Mucosa of rectum (tissue), 2 donors: ENCODE measurements around the gene TMEM184B.

Experiments used
- H3K27ac ChIP-seq, 2 donors: one replicate each; pipeline ENCODE4 v1.7.0; 2013; ENCODE audit warnings: inconsistent platforms in 2 of 2, low read depth in 2 of 2, low read length in 2 of 2
- H3K27me3 ChIP-seq, 2 donors: one replicate each; pipeline ENCODE4 v1.7.0; 2013; ENCODE audit warnings: low read length in 2 of 2; ENCODE audit not compliant: control insufficient read depth in 2 of 2, insufficient read depth in 2 of 2
- H3K36me3 ChIP-seq, 2 donors: one replicate each; pipeline ENCODE4 v1.7.0; 2013; ENCODE audit warnings: low read length in 2 of 2; ENCODE audit not compliant: control insufficient read depth in 2 of 2, insufficient read depth in 2 of 2
- H3K4me1 ChIP-seq, 2 donors: one replicate each; pipeline ENCODE4 v1.7.0; 2013; ENCODE audit warnings: low read length in 2 of 2, mild to moderate bottlenecking in 1 of 2; ENCODE audit not compliant: control insufficient read depth in 2 of 2, insufficient read depth in 2 of 2
- H3K4me3 ChIP-seq, 2 donors: one replicate each; pipeline ENCODE4 v1.7.0; 2013; ENCODE audit warnings: low read length in 2 of 2
- H3K9ac ChIP-seq, 2 donors: one replicate each; pipeline ENCODE4 v1.7.0; 2013; ENCODE audit warnings: low read length in 2 of 2, low read depth in 1 of 2, mild to moderate bottlenecking in 1 of 2
- H3K9me3 ChIP-seq, 2 donors: one replicate each; pipeline ENCODE4 v1.7.0; 2013; ENCODE audit warnings: low read length in 2 of 2; ENCODE audit not compliant: control insufficient read depth in 2 of 2
- donor health status: healthy.
- donor health status: Normal muscosa, but diverticular disease.

The TMEM184B gene

DNA sequence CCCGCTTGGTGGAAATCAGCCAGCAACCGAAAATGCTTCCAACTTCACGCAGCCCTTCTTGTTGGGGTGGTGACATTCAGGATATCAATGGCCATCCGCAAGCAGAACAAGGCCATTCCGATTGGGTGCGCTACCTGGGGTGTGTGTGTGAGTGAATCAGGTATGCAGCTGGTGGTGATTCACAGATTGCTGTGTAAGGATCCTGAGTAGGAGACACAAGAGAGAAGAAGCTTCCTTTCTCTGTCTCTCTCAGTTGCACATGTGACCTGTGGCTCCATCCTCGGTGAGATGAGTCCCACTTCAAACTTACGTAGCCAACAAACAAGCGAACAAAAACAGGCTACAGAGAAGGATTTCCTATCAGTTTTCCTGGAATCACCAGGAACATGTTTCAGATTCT is 9.6 kb upstream of the TMEM184B start:
- Histone ChIP-seq H3K4me1 (peaks cover 5% of the 10 kb centered on the region in 2 donors), H3K27me3 (no peaks in the 10 kb centered on the region), H3K9ac (no peak overlapping the region), H3K27ac (no peak overlapping the region), H3K36me3 (peaks cover 0 to 3% of the 10 kb centered on the region in 2 donors), H3K9me3 (no peaks in the 10 kb centered on the region), H3K4me3 (no peak overlapping the region)

GRCh38 chr22:38276166-38276565 is 3.4 kb upstream of the TMEM184B start:
- H3K4me3 ChIP-seq, result no peak overlapping the region
- H3K9me3 ChIP-seq, result no peaks in the 10 kb centered on the region
- H3K9ac ChIP-seq, result no peak overlapping the region
- peak overlapping the region in 1 of 2 donors; percentile 32 for H3K27ac ChIP-seq
- H3K4me1 ChIP-seq, result peaks cover 16% of the 10 kb centered on the region in 2 donors
- H3K36me3 ChIP-seq, result no peaks in the 10 kb centered on the region
- H3K27me3 ChIP-seq, result no peaks in the 10 kb centered on the region

- Histone ChIP-seq H3K27ac (peak overlapping the region; percentile 63 to 81), H3K4me1 (peaks cover 19 to 22% of the 10 kb centered on the region in 2 donors), H3K9ac (peak overlapping the region; percentile 76), H3K27me3 (no peaks in the 10 kb centered on the region), H3K9me3 (no peaks in the 10 kb centered on the region), H3K36me3 (no peaks in the 10 kb centered on the region), H3K4me3 (peak overlapping the region; percentile 56 to 80)
Observed at GRCh38 chr22:38273135-38273826, 471 bp upstream of the TMEM184B start.

- Histone ChIP-seq H3K4me1 (peaks cover 19 to 22% of the 10 kb centered on the region in 2 donors), H3K9me3 (no peaks in the 10 kb centered on the region), H3K27me3 (no peaks in the 10 kb centered on the region), H3K27ac (peak overlapping the region; percentile 63 to 81), H3K9ac (peak overlapping the region; percentile 85 to 96), H3K4me3 (peak overlapping the region; percentile 80 to 93), H3K36me3 (no peaks in the 10 kb centered on the region)
Observed at GRCh38 chr22:38271927-38272372, 860 bp downstream of the TMEM184B start.

DNA sequence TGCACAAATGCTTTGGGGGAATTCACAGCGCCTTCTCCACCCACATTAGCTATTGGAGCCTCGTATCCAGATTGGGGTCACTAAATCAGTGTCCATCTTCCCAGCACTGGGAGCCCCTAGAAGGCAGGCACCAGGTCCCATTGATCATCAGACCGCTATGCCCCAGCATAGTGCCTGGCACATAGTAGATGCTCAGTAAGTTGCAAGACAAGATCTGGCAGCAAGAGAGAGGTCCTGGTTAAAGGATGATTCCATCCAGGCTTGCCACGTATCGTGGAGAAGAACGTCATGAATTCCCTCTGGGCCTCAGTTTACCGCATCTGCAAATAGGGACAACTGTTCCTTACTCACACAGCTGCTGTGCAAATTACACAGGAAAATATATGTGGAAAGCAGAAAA is 1.7 kb downstream of the TMEM184B start:
- peaks cover 22% of the 10 kb centered on the region in 2 donors for H3K4me1 ChIP-seq
- no peaks in the 10 kb centered on the region for H3K27me3 ChIP-seq
- no peaks in the 10 kb centered on the region for H3K36me3 ChIP-seq
- peak overlapping the region in 1 of 2 donors; percentile 80 for H3K4me3 ChIP-seq
- peak overlapping the region in 1 of 2 donors; percentile 81 for H3K27ac ChIP-seq
- H3K9me3 ChIP-seq, result no peaks in the 10 kb centered on the region
- no peak overlapping the region for H3K9ac ChIP-seq

DNA sequence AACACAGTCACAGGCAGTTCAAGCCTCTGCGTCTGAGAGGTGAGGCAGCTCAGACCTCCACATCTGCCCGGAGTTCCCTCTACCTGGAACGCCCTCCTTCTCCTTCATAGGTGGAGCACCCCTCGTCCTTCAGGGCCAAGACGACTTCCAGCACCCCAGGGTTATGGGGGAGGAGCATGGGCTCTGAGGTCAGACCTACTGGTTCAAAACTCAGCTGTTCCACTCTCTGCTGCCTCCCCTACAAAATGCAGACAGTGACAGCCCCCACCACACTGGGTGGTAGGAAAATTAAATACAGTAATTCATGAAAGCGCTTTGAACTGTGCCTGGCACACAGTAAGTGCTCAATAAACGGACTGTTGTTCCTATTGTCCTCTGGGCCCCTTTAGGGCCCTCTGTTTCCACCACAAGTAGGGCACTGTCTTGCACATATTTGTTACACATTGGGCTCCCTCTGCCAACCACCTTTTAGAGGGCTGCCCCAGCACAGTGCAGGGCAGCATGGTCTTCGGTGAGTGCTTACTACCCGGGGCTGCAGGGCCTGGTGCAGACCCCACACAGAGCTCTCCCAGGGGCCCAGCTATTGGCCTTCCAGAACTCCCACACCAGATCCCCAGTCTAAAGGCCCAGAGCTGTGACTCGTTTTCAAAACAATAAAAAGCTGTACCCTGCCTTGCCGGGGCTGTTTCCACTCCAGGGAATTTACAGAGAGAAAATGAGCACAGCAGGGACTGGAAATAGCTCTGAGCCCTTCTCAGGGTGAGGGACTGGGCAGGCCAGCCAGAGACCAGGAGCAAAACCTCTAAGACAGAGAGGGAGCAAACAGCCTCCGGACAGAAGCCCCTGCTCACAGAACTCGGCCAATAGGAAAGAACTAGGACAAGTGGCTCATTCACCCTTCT is 2.5 kb downstream of the TMEM184B start:
- Histone ChIP-seq H3K4me1 (peaks cover 22 to 26% of the 10 kb centered on the region in 2 donors), H3K4me3 (peak overlapping the region in 1 of 2 donors; percentile 80), H3K9ac (peak overlapping the region in 1 of 2 donors; percentile 52), H3K36me3 (no peaks in the 10 kb centered on the region), H3K27ac (peak overlapping the region in 1 of 2 donors; percentile 81), H3K27me3 (no peaks in the 10 kb centered on the region), H3K9me3 (no peaks in the 10 kb centered on the region)

GRCh38 chr22:38269466-38269865 is 3.3 kb downstream of the TMEM184B start:
- Histone ChIP-seq H3K27ac (no peak overlapping the region), H3K4me1 (peaks cover 22 to 26% of the 10 kb centered on the region in 2 donors), H3K9me3 (no peaks in the 10 kb centered on the region), H3K27me3 (no peaks in the 10 kb centered on the region), H3K9ac (no peak overlapping the region), H3K4me3 (no peak overlapping the region), H3K36me3 (no peaks in the 10 kb centered on the region)

DNA sequence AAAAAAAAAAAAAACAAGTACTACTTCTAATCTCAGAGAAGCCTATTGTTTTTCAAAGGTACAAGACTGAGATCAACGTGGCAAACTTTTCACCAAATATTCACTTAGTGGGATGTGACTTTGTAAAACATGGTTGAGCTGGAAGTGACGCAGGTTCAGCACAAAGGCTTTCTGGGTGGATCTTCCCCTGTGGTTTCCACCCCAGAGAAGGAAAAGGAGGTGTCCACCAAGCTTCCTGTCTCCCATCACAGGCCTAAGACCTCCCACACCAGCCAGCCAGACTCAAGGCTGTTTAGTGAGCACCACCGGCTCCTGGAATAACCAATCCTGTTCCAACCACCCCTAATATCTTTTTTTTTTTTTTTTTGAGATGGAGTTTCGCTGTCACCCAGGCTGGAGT is 5.7 kb downstream of the TMEM184B start:
- Histone ChIP-seq H3K9ac (no peak overlapping the region), H3K4me1 (peaks cover 22 to 23% of the 10 kb centered on the region in 2 donors), H3K27me3 (no peaks in the 10 kb centered on the region), H3K27ac (peak overlapping the region in 1 of 2 donors; percentile 9), H3K4me3 (no peak overlapping the region), H3K36me3 (no peaks in the 10 kb centered on the region), H3K9me3 (no peaks in the 10 kb centered on the region)

- Histone ChIP-seq H3K27ac (no peak overlapping the region), H3K4me3 (no peak overlapping the region), H3K36me3 (no peaks in the 10 kb centered on the region), H3K4me1 (peaks cover 14 to 19% of the 10 kb centered on the region in 2 donors), H3K9me3 (no peaks in the 10 kb centered on the region), H3K27me3 (no peaks in the 10 kb centered on the region), H3K9ac (no peak overlapping the region)
Observed at GRCh38 chr22:38266120-38266519, 6.7 kb downstream of the TMEM184B start.

DNA sequence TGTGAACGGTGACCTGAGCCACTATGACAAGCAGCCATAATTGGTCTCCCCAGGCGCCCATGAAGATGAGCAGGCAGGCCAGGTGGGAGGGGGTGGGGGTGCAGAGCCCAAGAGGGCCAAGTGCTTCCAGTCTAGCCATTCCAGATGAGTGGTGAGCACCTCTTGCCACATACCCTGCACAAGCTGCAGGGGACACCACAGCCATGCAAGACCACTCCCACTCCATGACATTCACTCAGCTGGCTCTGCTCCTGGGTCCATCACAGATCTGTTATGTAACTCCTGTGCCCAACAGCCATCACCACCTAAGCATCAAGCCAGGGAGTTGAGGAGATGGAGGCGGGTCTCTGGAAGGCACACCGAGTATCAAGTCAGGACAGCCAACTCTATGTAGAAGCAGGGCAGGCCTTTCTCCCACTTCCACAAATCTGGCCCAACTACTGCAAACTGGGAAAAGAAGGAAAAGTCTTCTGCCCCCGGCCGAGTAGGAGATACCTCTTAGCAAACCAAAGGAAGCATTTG is 8.4 kb downstream of the TMEM184B start:
- no peak overlapping the region for H3K9ac ChIP-seq
- H3K4me1 ChIP-seq, result peaks cover 12 to 17% of the 10 kb centered on the region in 2 donors
- no peaks in the 10 kb centered on the region for H3K9me3 ChIP-seq
- no peak overlapping the region for H3K4me3 ChIP-seq
- H3K27ac ChIP-seq, result no peak overlapping the region
- no peaks in the 10 kb centered on the region for H3K27me3 ChIP-seq
- no peaks in the 10 kb centered on the region for H3K36me3 ChIP-seq
